ENCODE data around the gene ZSWIM5. TPM values are rescaled to one million over a fixed set of nuclear protein-coding genes. Genes with fewer than 3 reads are reported as not detected.
"Not testable (repeated sequence)": the region's sequence is repeated elsewhere in the genome, so short reads cannot be mapped to it uniquely, and the experiment has no call there.

The ZSWIM5 gene
- total RNA-seq, 2 donors from 2014 or later = 3.6 to 4.4 TPM

DNA sequence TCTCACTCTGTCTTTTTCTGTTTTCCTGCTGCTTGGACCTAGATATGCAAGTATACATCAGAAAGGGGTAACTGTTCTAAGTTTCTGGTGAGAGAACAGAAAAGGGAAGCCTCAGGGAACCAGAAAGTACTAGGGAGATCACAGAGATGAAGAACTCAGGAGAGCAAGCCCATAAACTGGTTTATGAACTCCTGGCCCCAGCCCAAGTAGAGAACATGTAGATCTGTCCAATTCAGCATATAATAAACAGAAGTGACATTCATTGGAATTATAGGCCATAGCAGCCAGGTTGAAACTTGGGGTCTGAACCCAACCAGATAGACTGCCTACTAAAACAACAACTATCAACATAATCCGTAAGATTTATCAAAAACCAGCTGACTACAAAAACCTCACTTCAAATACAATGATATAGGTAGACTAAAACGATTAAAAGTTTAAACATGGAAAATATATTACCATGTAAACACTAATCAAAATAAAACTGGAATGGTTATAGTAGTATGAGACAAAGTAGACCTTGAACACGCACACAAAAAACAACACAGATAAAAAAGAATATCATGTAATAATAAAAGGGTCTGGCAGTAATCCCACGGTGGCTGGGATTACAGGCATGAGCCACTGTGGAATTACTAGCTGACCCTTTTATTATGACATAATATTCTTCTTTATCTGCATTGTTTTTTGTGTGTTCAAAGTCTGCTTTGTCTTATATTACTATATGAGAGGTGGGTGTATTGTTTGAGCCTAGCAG lies 65.0 kb downstream of the ZSWIM5 start:
- WGBS, 2 donors = 33 to 46% methylated on average over 4 of the region's 4 CpGs
- no peak for ATAC-seq
- H3K9me3 ChIP-seq = no peaks in the 10 kb centered on the region
- H3K4me3 ChIP-seq = no peak overlapping the region
- intact Hi-C loops (cut with DNase I) = no loop called here
- H3K36me3 ChIP-seq (replicated peaks in 1 of 2; ENCODE audit: insufficient read depth in 1 of 2, low read depth in 2 of 2) = no peaks in the 10 kb centered on the region
- H3K4me1 ChIP-seq = peaks cover 12% of the 10 kb centered on the region
- no peaks in the 10 kb centered on the region for H3K27me3 ChIP-seq
- no peak for TF ChIP-seq POLR2A (IDR thresholded peaks at IDR 0.05)
- TF ChIP-seq, protein P1, sequence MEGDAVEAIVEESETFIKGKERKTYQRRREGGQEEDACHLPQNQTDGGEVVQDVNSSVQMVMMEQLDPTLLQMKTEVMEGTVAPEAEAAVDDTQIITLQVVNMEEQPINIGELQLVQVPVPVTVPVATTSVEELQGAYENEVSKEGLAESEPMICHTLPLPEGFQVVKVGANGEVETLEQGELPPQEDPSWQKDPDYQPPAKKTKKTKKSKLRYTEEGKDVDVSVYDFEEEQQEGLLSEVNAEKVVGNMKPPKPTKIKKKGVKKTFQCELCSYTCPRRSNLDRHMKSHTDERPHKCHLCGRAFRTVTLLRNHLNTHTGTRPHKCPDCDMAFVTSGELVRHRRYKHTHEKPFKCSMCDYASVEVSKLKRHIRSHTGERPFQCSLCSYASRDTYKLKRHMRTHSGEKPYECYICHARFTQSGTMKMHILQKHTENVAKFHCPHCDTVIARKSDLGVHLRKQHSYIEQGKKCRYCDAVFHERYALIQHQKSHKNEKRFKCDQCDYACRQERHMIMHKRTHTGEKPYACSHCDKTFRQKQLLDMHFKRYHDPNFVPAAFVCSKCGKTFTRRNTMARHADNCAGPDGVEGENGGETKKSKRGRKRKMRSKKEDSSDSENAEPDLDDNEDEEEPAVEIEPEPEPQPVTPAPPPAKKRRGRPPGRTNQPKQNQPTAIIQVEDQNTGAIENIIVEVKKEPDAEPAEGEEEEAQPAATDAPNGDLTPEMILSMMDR (IDR thresholded peaks at IDR 0.05) = no peak
- peak in 2 of 4 donors; percentile 19 to 55 for DNase-seq
- H3K27ac ChIP-seq = no peak overlapping the region

DNA sequence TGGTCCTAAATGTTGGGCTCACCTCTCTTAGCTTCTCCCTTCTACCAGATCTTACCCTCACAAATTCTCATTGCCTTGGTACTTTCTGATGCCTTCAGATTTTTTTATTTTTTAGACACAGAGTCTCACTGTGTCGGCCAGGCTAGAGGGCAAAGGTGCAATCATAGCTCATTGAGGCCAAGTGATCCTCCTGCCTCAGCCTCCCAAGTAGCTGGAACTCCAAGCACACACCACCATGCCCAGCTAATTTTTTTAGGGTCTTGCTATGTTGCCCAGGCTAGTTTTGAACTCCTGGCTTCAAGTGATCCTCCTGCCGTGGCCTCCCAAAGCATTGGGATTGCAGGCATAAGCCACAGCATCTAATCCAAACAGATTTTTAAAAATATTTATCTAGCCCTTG lies 69.4 kb downstream of the ZSWIM5 start:
- 93 to 95% methylated on average over 2 of the region's 2 CpGs for WGBS, 2 donors
- Histone ChIP-seq H3K4me1 (peaks cover 29% of the 10 kb centered on the region), H3K27ac (no peak overlapping the region), H3K36me3 (replicated peaks in 1 of 2; ENCODE audit: insufficient read depth in 1 of 2, low read depth in 2 of 2) (no peaks in the 10 kb centered on the region), H3K4me3 (no peak overlapping the region), H3K9me3 (no peaks in the 10 kb centered on the region), H3K27me3 (no peaks in the 10 kb centered on the region)
- TF ChIP-seq, protein P1 (IDR thresholded peaks at IDR 0.05) = no peak
- no peak for TF ChIP-seq POLR2A (IDR thresholded peaks at IDR 0.05)
- DNase-seq = no peak
- ATAC-seq = no peak
- intact Hi-C loops (cut with DNase I) = no loop called here

DNA sequence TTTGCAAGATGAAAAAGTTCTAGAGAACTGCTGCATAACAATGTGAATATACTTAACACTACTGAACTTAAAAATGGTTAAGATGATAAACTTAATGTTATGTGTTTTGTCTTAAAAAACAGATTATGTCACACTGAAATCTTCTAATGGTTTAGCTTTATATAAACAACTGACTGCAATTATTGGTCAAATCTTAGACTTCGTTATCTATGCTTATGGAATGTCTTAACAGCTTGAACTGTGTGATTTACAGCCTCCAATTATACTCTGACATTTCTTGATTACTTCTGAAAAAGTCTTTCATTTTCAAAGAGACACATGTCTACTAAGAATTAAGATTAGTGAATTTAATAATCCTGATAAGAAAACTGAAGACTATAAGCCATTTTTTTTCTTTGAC lies 71.1 kb downstream of the ZSWIM5 start:
- WGBS, 2 donors = 61 to 79% methylated on average over 1 of the region's 1 CpG
- Histone ChIP-seq H3K36me3 (replicated peaks in 1 of 2; ENCODE audit: insufficient read depth in 1 of 2, low read depth in 2 of 2) (no peaks in the 10 kb centered on the region), H3K4me1 (peaks cover 17% of the 10 kb centered on the region), H3K27ac (peak overlapping the region in 1 of 4 donors; percentile 73), H3K27me3 (no peaks in the 10 kb centered on the region), H3K9me3 (no peaks in the 10 kb centered on the region), H3K4me3 (no peak overlapping the region)
- ATAC-seq = no peak
- intact Hi-C loops (cut with DNase I) = no loop called here
- TF ChIP-seq POLR2A (IDR thresholded peaks at IDR 0.05) = no peak
- TF ChIP-seq, protein P1 (IDR thresholded peaks at IDR 0.05) = no peak
- no peak for DNase-seq

DNA sequence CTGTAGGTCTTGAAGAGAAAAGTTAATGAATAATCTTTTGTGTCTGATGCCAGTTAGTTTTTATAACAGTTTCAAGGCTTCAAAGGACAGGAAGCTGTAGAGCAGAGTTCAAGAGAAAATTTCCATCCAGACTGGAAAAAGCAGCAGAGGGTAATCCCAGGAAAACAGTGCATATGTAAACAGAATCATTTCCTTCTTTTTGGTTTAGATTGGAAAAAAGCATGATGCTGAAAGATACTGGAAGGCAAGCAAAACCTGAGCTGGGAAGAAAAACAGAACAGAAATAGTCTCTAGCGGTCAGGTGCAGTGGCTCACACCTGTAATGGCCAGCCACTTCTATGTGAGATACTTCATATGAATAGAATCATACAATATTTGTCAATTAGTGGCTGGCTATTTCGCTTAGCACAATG lies 71.9 kb downstream of the ZSWIM5 start:
- DNase-seq = peak in 2 of 4 donors; percentile 5 to 15
- Histone ChIP-seq H3K27me3 (no peaks in the 10 kb centered on the region), H3K36me3 (replicated peaks in 1 of 2; ENCODE audit: insufficient read depth in 1 of 2, low read depth in 2 of 2) (no peaks in the 10 kb centered on the region), H3K27ac (peak overlapping the region in 3 of 4 donors; percentile 51 to 73 (median 53)), H3K4me1 (peaks cover 17% of the 10 kb centered on the region), H3K9me3 (no peaks in the 10 kb centered on the region), H3K4me3 (no peak overlapping the region)
- WGBS, 2 donors = 17 to 31% methylated on average over 2 of the region's 2 CpGs
- no peak for TF ChIP-seq POLR2A (IDR thresholded peaks at IDR 0.05)
- TF ChIP-seq, protein P1 (IDR thresholded peaks at IDR 0.05) = peak in 3 of 7 experiments; percentile 11 to 26 (median 16)
- intact Hi-C loops (cut with DNase I) = no loop called here
- peak; percentile 77 for ATAC-seq

DNA sequence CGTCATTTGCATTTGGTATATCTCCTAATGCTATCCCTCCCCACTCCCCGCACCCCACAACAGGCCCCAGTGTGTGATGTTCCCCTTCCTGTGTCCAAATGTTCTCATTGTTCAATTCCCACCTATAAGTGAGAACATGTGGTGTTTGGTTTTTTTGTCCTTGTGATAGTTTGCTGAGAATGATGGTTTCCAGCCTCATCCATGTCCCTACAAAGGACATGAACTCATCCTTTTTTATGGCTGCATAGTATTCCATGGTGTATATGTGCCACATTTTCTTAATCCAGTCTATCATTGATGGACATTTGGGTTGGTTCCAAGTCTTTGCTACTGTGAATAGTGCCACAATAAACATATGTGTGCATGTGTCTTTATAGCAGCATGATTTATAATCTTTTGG lies 73.7 kb downstream of the ZSWIM5 start:
- H3K4me3 ChIP-seq; H3K9me3 ChIP-seq; H3K27me3 ChIP-seq; DNase-seq; H3K27ac ChIP-seq; H3K36me3 ChIP-seq (replicated peaks in 1 of 2; ENCODE audit: insufficient read depth in 1 of 2, low read depth in 2 of 2); intact Hi-C loops (cut with DNase I); ATAC-seq: not testable (repeated sequence)
- 74 to 97% methylated on average over 2 of the region's 2 CpGs for WGBS, 2 donors
- H3K4me1 ChIP-seq = peaks cover 17% of the 10 kb centered on the region

Data from body of pancreas (tissue), 4 donors.